ENCODE measurements around the gene ADORA1.

Gene ADORA1

DNA sequence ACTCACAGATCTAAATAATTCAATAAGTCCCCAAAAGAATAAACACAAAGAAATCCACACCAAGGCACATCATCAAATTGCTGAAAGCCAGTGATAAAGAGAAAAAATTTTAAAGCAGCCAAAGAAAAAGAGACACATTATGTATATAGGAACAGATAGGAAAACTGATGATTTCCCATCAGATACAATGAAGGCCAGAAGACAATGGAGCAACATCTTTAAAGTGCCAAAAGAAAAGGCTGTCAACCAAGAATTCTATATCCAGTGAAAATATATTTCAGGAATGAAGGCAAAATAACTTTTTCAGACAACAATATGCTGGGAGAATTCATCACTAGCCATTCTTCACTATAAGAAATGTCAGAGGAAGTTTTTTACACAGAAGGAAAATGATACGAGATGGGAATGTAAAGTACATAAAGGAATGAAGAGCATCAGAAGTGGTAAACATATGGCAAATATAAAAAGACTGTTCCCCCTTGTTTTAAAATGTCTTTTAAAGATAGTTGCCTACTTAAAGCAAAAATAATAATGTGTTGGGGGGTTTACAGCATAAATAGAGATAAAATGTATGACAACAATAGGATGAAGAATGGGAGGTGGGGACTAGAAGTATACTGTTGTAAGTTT lies 32.4 kb upstream of the ADORA1 start:
- no peak for DNase-seq

DNA sequence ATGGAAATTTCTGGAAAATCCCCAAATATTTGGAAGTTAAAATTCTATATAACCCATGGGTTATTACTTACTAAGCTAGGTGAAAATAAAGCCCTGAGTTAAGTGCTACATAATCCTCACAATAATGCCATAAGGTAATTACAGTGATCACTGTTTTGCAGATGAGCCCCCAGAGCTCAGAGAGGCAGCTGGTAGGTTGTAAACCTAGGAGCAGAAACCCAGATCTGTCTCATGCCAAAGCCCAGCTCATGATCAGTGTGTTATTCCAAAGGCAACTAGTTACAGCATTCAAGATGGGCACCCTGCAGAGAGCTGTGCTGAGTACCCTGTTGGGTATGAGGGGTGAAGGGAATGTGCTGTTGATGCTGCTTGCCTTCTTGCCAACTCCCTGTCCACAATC lies 31.0 kb upstream of the ADORA1 start:
- DNase-seq, result no peak

DNA sequence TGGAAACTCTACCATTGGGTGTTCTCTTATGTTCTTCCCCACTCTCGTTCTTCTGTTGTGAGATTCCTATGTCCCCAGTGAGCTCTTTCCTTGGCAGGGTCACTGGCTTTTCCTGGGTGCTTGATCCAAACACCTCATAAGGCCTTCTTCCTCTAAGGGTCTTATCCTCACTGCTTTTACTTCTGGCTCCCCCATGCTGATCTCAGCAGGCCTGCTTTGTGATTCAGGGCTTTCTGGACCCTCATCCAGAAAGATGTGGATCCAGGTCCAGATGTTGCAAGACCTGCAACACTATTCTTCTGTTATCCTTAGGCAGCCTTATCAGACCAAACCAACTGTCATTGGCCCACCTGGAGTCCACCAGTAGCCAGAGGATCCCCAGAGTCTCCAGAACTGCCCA lies 30.5 kb upstream of the ADORA1 start:
- DNase-seq, result no peak

DNA sequence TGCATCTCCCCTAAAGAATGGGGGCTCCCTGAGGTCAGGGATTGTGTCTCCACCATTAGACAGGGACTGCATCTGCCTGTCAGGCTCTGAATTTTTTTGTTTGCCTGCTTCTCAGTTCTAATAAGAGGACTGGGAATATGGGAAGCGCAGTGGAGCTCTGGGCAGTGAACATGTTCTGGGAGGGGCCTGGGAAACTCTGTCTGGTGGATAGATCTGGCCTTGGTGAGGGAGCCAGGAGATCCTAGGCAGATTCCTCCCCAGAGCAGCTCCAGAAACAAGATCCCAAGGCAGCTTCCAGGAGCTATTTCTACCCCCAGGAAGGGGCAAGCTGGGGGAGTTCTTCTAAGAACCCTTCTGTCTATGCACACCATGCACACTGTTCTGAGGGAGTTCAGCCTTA lies 29.1 kb upstream of the ADORA1 start:
- DNase-seq, result no peak

DNA sequence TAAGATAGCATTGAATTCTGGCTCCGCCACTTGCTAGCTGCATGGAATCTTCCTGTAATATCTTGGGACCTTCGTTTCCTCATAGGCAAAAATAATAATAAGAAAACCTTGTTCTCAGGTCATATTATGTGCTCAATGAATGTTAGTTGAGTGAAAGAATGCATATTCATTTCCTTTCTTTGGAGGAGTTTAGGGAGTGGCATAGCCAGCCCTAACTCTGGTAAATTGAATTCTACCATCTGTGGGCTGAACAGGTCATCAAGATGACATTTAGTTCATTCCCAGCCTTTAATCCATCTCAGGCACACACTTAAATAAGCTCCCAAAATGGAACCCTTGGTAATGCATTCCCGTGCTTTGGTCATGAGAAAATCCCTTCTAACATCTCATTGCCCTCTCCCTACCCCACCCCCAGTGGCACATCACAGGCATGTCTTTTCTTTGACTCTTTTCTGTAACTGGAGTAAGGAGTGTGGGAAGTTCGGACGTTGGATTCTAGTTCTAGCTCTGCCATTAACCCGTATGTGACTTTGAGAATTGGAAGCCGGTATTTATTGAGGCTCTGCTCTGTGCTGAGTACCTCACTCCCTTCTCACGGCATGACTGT lies 28.5 kb upstream of the ADORA1 start:
- no peak for DNase-seq

DNA sequence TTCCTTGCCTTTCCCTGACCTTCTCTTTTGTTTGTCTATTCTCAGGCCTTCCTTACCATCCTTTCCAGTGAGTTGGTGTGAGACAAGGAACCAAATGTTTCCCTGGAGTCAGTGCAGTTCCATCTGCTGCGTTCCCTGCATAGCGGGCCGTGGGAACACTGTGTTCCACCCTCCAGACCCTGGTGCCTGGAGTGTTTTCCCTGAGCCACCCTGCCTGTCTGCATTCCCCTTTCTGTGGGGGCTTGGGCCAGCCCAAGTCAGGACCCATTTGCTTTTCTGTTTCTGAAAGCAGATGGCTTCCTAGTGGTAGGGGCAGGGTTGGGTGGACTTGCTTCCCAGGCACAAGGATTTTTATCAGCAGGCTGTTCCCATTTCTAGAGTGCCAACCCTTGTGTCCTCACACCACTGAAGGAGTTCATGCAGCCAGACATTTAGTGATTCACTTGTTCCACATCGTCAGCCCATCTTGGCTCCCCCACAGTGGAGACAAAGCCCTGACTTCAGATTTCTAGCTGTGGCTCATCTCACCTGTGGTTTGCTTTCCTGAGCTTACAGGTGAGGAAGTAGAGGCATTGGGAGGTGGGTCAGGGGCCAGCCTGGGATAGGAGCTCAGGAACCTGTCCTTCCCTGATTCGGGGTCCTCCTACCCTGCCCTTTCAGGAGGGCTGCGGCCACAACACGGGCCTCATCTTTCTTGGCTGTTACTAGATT lies 27.6 kb upstream of the ADORA1 start:
- DNase-seq, result no peak

DNA sequence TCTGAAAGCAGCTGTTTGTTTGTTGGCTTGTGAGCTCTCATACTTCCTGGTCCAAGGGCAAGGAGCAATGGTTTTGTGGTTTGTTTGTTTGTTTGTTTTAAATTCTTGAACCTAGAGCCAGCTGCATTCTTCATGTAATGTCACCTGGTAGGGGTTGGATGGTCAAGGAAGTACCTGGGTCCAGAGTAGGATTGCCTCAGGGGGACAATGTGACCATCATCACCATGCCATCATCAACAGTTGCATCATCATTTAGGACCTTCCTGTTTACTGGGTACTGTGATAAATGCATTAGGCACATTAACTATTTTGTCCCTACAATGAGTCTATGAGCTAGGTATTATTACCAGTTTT lies 27.0 kb upstream of the ADORA1 start:
- no peak for DNase-seq

DNA sequence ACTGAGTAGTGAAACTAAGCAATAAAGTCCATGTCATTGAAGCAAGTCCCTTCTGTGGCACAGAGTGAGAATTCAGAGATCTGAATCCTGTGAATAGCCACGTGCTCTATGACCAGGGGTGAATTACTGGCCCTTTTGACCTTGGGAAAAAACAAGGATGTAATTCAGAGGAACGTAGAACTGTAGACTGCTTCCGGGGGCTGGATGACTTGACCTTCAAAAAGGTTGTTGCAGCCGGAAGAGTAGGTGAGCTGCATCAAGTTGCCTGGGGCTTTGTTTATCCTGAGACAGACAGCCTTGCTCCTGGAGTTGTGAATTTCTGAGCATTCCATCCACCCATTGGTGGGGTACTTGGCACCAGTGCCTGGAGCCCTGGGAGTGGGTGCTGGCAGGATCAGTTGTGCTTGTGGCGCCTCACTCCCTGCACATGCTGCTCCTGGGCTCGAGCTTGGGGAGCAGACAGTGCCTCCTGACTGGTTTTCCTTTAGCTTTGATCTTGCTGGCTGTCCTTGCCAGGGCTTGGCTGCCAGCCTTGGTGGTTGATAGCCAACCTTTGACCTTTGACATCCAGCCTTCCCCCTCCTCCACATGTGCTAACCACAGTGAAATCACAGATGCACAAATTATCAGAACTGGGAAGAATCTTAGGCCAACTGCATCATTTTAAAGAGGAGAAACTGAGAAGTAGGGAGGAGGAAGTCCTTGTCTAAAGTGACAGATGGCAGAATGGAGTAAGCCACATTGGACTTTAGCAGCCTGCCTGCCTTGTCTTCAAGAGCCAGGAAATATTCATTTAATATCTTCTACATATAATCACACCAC lies 25.5 kb upstream of the ADORA1 start:
- DNase-seq, result no peak

DNA sequence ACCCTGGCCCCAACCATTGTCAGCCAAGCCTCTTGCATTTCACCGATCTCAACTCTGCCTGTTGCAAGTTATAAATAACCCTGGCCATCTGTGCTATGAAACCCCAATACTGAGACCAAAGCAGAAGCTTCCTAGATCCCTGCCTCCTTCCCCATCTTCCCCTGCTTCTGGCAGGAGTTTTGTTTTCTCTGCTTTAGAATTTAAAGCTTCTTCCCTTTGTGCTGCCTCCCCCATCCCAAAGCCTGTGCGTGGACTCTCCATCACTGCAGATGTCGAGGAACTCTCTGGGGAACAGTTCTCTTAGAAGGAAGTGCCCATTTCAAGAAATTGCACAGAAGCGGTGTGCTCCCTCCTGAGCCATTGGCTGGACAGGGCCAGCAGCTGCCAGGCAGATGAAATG lies 24.3 kb upstream of the ADORA1 start:
- no peak for DNase-seq

DNA sequence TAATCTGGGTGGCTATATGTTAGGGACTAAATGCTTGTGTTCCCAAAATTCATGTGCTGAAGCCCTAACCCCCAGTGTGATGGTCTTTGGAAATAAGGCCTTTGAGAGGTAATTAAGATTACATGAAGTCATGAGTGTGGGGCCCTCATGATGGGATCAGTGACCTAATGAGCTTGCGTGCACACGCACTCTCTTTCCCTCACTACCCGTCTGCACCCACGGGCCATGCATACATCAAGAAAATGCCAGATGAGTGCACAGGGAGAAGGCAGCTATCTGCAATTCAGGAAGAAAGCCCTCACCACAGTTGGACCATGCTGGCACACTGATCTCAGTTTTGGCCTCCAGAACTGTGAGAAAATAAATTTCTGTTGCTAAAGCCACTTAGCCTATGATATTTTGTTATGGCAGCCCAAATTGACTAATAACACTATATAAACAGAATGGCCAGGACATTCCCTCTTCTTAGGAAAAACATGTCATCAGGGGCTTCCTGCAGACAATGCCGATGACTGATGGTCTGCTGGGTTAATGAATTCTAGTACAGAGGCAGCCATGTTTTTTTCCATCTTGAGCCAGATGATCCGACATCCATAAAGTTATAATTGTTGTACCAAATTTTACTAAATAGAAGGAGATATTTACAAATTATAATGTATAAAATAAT lies 23.6 kb upstream of the ADORA1 start:
- no peak for DNase-seq

DNA sequence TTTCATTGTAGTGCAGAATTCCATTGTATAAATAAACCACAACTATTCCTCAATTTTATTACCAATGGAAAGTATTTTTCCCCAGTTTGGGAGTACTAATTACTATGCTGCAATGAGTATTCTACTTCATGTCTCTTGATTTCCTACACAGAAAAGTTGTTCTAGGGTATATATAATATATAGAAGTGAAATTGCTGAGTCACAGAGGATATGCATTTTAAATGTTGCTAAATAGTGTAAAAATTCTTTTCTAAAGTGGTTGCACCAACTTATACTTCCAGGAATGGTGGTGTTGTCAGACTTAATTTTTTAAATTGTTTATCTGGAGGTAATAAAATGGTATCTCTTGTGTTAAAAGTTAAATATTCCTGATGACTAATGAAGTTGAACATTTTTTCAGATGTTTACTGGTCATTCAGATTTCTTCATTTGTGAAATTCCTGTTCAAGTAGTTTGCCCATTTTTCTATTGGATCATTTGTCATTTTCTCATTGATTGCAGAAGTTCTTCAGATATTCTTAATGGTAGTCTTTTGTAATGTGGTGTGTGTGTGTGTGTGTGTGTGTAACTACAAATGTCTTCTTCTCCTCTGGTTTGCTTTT lies 22.6 kb upstream of the ADORA1 start:
- DNase-seq, result no peak

DNA sequence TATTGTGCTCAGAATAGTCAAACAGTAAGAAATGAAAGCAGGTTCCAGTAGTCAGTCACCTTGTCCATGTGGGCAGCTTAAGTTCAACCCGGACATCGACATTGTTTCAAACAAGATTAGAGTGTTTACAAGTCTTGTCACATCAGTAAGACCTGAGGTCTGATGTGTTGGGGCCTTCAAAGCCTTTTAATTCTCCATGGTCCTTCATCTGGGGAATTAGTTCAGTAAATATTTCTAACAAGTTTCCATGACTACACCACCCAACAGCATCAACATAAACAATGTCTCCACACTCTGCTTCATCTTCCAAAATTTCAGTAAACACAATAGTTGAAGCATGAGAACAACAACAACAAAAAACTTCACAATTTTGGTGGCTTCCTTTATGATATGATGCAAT lies 15.1 kb upstream of the ADORA1 start:
- DNase-seq, result no peak

DNA sequence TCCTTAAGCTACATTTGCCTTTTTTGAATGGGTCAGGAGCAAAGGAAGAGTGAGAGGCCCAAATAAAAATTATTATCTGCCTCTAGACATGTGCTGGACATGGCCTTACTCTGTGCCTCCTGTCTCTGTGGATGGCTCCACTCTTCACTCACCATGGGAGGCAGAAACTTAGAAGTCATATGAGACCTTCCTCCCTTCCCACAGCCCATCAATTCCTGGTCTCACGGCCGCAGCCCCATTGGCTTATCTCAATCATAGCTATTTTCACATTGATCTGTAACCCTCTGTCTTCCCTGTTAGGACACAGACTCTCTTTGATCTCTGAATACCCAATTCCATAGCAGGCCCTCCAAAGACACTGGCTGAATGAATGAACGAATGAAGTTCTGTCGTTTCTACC lies 14.2 kb upstream of the ADORA1 start:
- DNase-seq, result no peak

DNA sequence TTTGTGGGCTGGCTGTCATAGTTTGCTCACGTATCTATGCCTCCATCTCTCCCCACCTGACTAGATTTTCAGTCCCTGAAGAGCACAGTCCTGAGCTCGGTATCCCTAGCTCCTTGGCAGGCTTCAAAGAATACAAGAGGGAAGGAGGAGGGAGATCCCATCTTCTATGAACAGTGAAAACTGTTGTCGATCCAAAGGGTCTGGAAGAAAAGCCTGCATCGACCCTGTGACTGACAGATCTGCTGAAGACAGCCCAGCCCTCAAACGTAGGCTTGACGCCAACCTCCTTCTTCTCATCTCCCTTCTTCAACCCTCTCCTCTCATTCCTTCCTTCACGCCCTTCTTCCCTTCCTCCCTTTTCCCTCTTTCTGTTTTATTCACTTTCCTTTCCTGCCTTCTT lies 13.3 kb upstream of the ADORA1 start:
- DNase-seq, result no peak

DNA sequence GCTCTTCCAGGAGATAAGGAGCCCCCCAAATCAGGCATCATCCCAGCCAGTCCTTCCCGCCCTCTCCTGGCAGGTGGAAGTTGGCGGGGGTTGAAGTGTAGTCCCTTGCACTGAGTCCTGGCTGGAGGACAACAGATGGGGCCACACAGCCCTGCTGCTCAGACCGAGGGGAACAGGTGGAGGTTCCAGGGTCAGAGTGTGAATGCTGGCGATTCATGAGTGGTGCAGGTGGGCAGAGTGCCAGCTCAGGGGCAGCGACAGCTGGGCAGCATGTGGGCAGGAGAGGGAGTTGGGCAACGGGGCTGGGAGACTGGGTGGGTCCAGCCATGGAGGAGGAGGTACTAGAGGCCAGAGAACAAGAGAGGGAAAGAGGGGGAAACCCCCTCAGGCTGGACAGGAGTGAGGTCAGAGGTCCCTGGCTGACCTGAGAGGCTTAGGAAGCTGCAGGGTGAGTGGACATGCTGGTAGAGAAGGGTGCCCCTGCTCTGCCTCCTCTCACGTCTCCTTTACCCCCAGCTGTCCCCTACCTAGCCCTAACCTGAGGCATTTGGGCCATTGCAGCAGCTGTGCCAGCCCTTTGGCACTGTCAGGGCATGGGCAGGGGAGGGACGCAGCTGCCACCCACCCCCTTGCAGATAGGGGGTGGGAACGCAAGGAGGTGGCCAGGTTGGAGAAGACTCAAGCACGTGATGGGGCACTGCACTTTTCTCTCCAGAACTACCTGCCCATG lies 11.3 kb upstream of the ADORA1 start:
- no peak for DNase-seq

DNA sequence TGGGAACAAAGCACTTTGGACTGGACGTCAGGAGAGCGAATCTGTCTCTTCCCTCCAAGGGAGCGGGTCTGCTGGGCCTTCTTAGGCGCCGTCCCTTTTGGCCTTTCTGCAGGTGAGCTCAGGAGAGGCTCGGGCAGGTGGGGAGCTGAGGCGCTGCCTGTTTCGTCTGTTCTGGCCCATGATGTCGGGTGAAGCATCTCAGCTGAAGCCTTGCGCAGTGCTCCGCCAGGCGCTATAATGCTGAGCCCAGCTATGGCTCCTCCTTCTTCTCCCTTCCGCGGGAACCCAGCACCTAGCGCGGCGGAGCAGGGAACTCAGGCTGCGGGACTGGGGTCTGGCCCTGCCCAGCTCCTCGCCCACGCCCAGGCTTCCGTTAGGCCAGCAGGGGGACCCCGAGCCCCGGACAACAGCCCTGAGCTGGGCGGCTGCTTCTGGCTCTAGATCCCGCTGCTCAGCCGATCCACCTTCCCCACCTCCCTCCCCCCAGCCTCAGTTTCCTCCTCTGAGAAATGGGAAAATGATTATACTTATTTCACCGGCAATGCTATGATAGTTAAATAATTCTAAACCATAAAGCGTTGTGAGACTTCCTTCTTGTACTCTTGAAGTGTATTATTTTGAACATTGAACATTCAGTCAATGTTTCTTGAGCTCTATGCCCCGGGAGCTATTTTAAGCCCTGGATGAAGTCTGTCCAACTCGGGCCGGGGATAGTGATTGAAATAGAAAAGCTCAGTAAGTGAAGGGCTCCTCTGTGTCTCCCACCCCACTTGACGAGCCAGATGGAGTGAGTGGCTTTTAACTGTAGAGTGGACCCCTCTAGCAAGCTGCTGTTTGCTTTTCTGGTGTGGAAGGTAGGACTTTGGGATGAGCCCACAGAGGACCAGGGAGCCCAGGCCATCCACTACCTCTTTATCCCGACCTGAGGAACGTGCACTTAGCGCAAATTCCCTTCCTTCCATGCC lies 9.6 kb upstream of the ADORA1 start:
- DNase-seq, result peak; percentile 17

DNA sequence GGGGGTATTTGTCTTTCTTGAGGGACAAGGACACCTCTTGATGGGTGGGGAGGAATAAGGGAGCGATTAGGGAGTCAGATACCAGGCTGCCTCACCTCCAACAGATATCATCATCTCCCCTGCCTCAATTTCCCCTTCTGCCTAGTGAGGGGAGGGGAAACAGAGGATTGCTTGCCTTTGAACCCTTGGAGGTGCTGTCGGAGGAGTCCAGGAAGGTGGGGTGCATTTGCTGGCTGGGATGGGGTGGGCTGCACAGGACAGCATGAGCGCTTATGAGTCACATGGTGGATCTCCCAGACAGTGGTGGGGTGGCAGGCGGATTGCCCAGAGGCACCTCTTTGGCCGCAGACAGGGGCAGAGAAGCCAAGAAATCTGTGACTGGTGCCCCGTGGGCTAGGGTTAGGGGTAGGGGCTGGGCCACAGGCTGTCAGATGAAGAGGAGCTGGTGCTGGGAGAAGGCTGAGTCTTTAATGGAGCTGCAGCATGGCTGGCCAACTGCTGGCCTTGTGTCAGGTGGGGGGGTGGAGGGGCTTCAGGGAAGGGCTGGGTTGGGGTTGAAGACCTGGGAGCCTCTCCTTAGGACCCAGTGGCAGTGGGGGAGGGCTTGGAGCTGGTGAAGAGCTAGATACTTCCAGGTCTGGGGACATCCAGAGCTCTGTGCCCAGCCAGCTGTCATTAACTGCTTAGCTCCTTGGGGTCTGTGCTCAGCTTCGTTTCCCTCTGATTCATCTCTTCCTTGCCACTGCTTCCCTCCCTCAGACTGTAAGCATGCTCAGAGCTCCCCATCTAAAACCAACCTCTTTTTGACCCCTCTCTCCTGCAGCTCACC lies 7.0 kb upstream of the ADORA1 start:
- DNase-seq, result no peak

DNA sequence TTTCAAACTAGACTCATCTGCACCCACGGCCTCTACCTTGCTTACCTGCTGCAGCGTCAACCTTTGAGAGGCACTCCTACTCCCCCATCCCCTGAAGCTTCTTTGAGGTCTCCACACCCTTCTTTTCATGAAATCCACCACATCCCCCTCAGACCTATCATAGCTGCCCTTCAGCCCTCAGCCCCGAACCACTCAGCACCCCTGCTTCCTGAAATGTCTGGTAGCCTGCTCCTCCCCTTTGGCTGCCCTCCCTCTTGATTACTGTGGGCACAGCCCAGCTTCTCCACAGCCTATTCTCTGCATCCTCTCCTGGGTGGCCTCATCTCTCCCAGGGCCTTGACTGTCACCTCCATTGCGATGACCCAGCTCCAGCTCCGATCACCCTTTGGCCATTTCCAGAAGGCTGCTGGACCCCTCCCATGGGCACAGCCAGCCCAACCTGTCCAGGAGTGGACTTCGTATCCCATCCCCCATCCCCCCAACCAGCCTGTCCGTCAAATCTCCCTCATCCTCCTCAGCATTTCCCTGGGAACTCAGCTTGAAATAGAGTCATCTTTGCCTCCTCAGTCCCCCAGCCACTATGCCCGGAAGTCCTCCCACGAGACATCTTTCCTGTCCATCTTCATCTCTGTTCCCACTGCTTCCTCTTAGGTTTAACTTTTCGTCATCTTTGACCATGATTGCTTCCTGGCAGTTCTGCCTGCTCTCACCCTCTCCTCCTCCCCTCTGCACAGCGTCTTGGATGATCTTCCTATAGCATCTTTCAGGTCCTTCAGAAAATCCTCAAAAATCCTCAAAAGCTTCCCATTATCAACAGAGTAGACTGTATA lies 6.1 kb upstream of the ADORA1 start:
- no peak for DNase-seq

DNA sequence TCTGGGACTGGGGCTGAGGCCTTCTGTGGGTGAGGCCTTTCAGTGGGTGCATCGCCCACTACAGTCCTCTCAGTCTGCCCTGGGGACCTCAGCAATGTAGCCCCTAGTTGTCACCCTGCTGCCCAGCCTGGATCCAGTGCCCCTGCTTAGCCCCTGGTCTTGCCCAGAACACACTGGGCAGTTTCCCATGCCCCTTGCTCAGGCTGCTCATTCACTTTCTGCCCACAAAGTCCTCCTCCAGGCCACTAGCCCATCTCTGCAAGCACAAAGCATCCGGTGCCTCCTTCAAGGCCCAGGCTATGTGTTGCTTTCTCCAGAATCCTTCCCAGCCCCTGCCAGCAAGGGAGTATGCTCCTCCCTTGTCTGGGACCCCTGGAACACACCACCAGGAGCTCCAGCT lies 5.4 kb upstream of the ADORA1 start:
- DNase-seq, result no peak
